ENCODE results near the gene THAP7. TPM values are rescaled to one million over a fixed set of nuclear protein-coding genes. Genes with fewer than 3 reads are reported as not detected.
A peak's percentile ranks its signal among the peaks of the same experiment; 100 is the strongest.

The THAP7 gene
- total and polyA plus RNA-seq, 2 of the 4 experiments (the other 2 are of a cell fraction), result 14.2 to 19.8 TPM

DNA sequence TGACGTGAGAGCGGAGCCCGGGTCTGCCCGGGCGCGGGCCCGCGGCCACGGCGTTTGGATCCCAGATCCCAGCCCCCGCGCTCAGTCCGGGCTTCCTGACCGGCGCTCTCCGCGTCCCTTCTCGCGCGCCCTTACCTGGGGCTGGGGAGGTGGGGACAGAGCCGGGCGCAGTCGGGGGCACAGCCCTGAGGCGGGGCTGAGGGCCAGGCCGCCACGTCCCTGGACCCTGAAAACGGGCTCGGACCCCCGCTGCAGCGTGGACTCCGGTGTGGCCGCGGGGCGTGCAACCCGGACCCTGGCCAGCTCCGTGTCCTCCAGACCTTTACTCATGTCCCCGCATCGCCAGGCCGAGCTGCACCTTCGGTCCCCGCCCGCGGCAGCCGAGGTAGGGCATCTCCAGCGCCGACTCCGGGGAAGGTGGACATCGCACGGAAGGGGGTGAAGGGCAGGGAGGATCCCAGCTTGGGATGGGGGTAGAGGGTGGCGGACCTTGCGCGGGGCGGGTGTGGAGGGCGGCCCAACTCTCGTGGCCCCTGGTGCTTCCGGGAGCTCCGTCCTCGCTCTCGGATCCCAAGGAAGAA is 44.7 kb downstream of the THAP7 start:
- Histone ChIP-seq H4K91ac (ENCODE audit: insufficient read depth, low read depth, low read length) (no peak overlapping the region; the same call in 1 of the 2 replicates), H3K9me1 (ENCODE audit: insufficient read depth, low read length) (0 out of 2 replicates have a peak, but pooled peaks cover 7% of the 10 kb centered on the region), H2BK5ac (ENCODE audit: low read depth, low read length, poor library complexity, severe bottlenecking) (no peak overlapping the region), H4K8ac (ENCODE audit: low read depth in 2 of 2, low read length in 2 of 2) (peak overlapping the region; percentile 3 to 80; a peak in 2 of 4 replicates), H3K4me2 (ENCODE audit: low read depth, low read length) (peak overlapping the region; percentile 89), H3K9me3 (ENCODE audit: control insufficient read depth, insufficient read depth, low read length) (no peaks in the 10 kb centered on the region), H3K4me3 (ENCODE audit: insufficient read depth, low read depth, low read length) (peak overlapping the region; percentile 51), H4K5ac (ENCODE audit: low read depth, low read length) (peak overlapping the region; percentile 30; the same call in 1 of the 2 replicates), H2BK120ac (ENCODE audit: low read depth, low read length) (no peak overlapping the region), H2AK5ac (ENCODE audit: low read depth, low read length) (no peak overlapping the region), H3K4me1 (ENCODE audit: control insufficient read depth, insufficient read depth, low read length) (peaks cover 6% of the 10 kb centered on the region; the same call in 1 of the 2 replicates), H3K9ac (ENCODE audit: low read depth, low read length) (peak overlapping the region; percentile 55), H2BK15ac (ENCODE audit: low read depth, low read length) (no peak overlapping the region), H4K20me1 (ENCODE audit: insufficient read depth, low read length) (peaks cover 27% of the 10 kb centered on the region; the same call in 1 of the 2 replicates), H3K14ac (replicated peaks; ENCODE audit: low read depth, low read length) (peak overlapping the region; percentile 53; the same call in 1 of the 2 replicates), H2AK9ac (replicated peaks; ENCODE audit: low read depth, low read length, poor library complexity) (peak overlapping the region; percentile 70), H3K18ac (ENCODE audit: low read depth, low read length) (no peak overlapping the region; the same call in 1 of the 2 replicates), H2AFZ (replicated peaks; ENCODE audit: low read length, poor library complexity) (peak overlapping the region; percentile 78), H3K56ac (ENCODE audit: extremely low read depth, insufficient read depth, low read length) (no peak overlapping the region), H3K23ac (ENCODE audit: low read depth, low read length) (peak overlapping the region; percentile 24), H3K36me3 (ENCODE audit: control insufficient read depth, insufficient read depth, low read length) (peaks cover 17% of the 10 kb centered on the region), H3K27me3 (ENCODE audit: control insufficient read depth, insufficient read depth, low read length) (no peaks in the 10 kb centered on the region), H3K27ac (ENCODE audit: insufficient read depth, low read length) (no peak overlapping the region; the same call in 1 of the 2 replicates), H3K4ac (ENCODE audit: low read depth, low read length) (peak overlapping the region; percentile 78), H2BK20ac (ENCODE audit: low read depth, low read length) (no peak overlapping the region), H3K79me1 (ENCODE audit: low read depth in 1 of 2, low read length in 2 of 2) (peaks cover 5 to 40% of the 10 kb centered on the region in 2 experiments; a peak in 3 of 4 replicates)
- ATAC-seq (ENCODE audit: low read depth) (peak; percentile 42), DNase-seq (no peak)
- intact Hi-C loops (cut with micrococcal nuclease) (loop anchor here (10.0 kb wide), 2 partner anchors 72 to 152 kb away; no protein-coding TSS in a partner anchor), dilution Hi-C loops (cut with HindIII; ENCODE audit: low sequenced_read_pairs, unreplicated experiment) (no loop called here), in situ Hi-C loops (cut with MboI; ENCODE audit: low sequenced_read_pairs) (no loop called here)
- ChIA-PET CTCF (no interaction called here), POLR2A (ENCODE audit: unreplicated experiment) (no interaction called here)
- WGBS, 2 experiments (ENCODE audit: extremely low coverage in 2 of 2, insufficient read length in 1 of 2), result 12% methylated on average over 5 of the region's 59 CpGs; no CpG with 5 or more reads in 1 of the 2 experiments
- no TSS peak for BruUV-seq (replicated peaks)
- TF ChIP-seq CHD1 (IDR thresholded peaks at IDR 0.05; ENCODE audit: low read depth, low read length), result no peak
- no peak for TF ChIP-seq NFE2L2 (IDR thresholded peaks at IDR 0.05; ENCODE audit: low read depth, low read length)
- no peak for TF ChIP-seq RAD21 (IDR thresholded peaks at IDR 0.05; ENCODE audit: low read length)
- TF ChIP-seq RCOR1 (IDR thresholded peaks at IDR 0.05; ENCODE audit: insufficient replicate concordance, low read length), result no peak
- TF ChIP-seq, protein P1, sequence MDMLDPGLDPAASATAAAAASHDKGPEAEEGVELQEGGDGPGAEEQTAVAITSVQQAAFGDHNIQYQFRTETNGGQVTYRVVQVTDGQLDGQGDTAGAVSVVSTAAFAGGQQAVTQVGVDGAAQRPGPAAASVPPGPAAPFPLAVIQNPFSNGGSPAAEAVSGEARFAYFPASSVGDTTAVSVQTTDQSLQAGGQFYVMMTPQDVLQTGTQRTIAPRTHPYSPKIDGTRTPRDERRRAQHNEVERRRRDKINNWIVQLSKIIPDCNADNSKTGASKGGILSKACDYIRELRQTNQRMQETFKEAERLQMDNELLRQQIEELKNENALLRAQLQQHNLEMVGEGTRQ (IDR thresholded peaks at IDR 0.05; ENCODE audit: low read depth, low read length), result no peak
- TF ChIP-seq SMC3 (IDR thresholded peaks at IDR 0.05; ENCODE audit: low read depth, low read length), result no peak
- TF ChIP-seq FOS (IDR thresholded peaks at IDR 0.05; ENCODE audit: low read depth, low read length), result no peak
- TF ChIP-seq, protein P2, sequence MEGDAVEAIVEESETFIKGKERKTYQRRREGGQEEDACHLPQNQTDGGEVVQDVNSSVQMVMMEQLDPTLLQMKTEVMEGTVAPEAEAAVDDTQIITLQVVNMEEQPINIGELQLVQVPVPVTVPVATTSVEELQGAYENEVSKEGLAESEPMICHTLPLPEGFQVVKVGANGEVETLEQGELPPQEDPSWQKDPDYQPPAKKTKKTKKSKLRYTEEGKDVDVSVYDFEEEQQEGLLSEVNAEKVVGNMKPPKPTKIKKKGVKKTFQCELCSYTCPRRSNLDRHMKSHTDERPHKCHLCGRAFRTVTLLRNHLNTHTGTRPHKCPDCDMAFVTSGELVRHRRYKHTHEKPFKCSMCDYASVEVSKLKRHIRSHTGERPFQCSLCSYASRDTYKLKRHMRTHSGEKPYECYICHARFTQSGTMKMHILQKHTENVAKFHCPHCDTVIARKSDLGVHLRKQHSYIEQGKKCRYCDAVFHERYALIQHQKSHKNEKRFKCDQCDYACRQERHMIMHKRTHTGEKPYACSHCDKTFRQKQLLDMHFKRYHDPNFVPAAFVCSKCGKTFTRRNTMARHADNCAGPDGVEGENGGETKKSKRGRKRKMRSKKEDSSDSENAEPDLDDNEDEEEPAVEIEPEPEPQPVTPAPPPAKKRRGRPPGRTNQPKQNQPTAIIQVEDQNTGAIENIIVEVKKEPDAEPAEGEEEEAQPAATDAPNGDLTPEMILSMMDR (conservative IDR thresholded peaks at IDR 0.05; ENCODE audit: low read depth, low read length), result no peak
- no peak for TF ChIP-seq POLR2A (IDR thresholded peaks at IDR 0.05; ENCODE audit: low read depth, low read length)
- TF ChIP-seq, protein P3, sequence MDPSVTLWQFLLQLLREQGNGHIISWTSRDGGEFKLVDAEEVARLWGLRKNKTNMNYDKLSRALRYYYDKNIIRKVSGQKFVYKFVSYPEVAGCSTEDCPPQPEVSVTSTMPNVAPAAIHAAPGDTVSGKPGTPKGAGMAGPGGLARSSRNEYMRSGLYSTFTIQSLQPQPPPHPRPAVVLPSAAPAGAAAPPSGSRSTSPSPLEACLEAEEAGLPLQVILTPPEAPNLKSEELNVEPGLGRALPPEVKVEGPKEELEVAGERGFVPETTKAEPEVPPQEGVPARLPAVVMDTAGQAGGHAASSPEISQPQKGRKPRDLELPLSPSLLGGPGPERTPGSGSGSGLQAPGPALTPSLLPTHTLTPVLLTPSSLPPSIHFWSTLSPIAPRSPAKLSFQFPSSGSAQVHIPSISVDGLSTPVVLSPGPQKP (IDR thresholded peaks at IDR 0.05; ENCODE audit: borderline replicate concordance, low read depth, low read length), result no peak
- TF ChIP-seq MAFK (IDR thresholded peaks at IDR 0.05; ENCODE audit: low read depth, low read length), result no peak
- TF ChIP-seq CEBPB (IDR thresholded peaks at IDR 0.05; ENCODE audit: low read depth, low read length), result no peak
- TF ChIP-seq MXI1 (IDR thresholded peaks at IDR 0.05; ENCODE audit: borderline replicate concordance, low read depth, low read length), result no peak
- no peak for TF ChIP-seq BHLHE40 (IDR thresholded peaks at IDR 0.05; ENCODE audit: low read depth, low read length)
- no peak for TF ChIP-seq RFX5 (IDR thresholded peaks at IDR 0.05; ENCODE audit: low read depth, low read length)
